IPS-NIHi11 (cell line): ENCODE results near the gene ROMO1.
"Not testable (repeated sequence)": the region's sequence is repeated elsewhere in the genome, so short reads cannot be mapped to it uniquely, and the experiment has no call there.

Source experiments
- DNase-seq: peaks from one replicate; pipeline ENCODE4 v3.0.0; 2012; ENCODE audit warnings: mixed read lengths, low spot score

Gene ROMO1

DNA sequence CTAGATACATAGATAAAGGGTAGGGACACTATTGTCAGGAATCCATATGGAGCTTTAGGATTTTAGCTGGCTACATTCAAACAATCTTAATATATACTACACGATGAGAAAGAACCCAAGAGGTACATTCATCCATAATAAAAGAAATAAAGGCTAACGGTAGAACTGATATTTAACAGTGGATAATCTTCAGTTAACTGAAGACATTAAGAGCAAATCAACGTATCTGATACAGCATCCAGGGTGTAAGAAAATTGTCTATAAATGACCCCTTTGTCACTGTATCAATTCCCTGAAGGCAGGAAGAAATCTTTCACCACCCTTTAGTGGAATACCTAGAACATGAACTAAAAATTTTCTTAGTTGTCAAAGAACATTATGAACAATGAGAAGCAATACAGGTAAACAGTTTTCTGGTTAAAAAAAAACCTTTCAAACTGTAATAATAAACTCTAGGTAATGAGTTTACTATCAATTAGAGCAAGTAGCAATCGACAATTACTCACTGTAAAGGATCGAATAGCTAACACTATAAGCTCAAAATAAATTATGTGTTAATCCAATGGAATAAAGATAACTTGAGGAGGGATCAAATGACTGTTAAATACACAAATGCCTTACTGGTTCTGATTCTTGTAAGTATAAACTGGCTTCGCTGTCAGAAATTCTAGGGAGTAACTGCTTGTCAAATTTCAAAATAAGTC is 11.8 kb downstream of the ROMO1 start:
- no peak for DNase-seq

DNA sequence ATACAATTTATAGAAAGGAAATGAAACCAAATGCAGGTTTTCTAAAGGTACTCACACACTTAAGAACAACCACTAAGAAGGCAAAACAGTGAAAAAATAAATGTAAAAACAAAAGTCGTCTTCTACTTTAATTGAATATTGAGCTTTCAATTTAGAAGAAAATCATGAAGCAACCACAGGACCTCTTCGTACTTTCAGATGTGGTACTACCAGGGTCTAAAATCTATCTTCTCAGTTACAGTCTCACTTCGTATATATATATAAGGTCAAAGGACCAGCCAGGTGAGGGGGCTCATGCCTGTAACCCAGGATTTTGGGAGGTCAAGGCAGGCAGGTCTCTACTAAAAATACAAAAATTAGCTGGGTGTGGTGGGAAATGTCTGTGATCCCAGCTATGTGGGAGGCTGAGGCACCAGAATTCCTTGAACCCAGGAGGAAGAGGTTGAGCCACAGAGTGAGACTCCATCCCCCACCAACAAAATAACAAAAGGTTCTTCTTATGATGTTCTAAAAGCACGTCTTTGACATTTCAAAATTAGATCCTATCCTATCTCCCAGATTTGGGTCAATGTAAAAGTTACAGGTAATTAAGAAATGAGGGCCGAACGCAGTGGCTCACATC is 12.5 kb downstream of the ROMO1 start:
- DNase-seq: no peak

DNA sequence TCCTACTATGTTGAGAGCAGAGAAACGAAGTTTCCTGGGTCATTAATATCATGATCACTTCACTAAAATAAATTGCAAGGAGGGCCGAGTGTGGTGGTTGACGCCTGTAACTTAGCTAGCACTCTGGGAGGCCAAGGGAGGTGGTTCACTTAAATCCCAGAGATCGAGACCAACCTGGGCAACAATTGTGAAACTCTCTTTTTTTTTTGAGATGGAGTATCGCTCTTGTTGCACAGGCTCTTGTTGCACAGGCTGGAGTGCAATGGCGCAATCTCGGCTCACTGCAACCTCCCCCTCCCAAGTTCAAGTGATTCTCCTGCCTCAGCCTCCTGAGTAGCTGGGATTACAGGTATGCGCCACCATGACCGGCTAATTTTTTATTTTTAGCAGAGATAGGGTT is 13.9 kb downstream of the ROMO1 start:
- DNase-seq: not testable (repeated sequence)

DNA sequence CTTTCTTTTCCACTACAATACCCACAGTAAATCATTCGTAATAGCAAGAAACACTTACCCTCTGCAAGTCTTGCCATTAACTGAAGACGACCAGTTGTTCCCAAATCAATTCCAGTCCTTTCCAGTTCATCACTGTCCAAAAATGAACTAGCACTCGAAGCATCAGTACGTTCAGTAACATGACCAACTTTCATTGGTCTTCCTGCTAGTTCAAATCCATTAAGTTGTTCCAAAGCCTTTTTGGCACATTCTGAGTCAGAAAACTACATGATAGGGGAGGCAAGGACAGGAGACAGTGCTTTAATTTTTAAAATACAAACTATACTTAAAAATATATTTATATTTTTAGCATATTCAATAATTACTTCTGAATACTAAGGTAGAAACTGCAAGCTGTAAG is 14.9 kb downstream of the ROMO1 start:
- no peak for DNase-seq

DNA sequence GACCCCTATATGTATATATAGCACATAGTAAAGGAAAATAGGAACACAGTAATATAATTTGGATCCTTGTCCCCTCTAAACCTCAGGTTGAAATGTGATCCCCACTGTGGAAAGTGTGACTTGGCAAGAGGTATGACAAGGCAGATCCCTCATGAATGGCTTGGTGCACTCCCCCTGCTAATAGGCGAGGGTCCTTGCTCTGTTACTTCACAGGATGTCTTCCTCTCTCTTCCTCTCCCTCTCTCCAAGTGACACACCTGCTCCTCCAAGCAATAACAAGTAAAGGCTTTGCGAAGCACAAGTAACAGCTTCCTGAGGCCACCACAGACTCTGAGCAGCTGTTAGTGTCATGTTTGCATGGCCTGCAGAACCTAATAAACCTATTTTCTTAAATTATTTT is 16.4 kb downstream of the ROMO1 start:
- no peak for DNase-seq

DNA sequence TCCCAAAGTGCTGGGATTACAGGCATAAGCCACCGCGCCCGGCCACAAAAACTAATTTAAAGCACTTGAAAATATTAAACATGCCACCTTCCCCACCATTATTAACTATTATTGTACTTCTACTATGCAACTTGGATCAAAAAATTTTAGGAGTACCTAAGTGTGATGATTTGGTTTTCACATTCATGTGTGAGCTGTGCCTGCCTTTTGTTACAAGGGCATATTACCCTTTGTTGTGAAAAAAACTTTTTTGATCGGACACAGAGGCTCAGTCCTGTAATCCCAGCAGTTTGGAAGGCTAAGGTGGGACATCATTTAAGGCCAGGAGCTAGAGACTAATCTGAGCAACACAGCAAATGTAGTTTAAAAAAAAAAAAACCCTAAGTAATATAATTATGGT is 17.1 kb downstream of the ROMO1 start:
- DNase-seq: no peak

DNA sequence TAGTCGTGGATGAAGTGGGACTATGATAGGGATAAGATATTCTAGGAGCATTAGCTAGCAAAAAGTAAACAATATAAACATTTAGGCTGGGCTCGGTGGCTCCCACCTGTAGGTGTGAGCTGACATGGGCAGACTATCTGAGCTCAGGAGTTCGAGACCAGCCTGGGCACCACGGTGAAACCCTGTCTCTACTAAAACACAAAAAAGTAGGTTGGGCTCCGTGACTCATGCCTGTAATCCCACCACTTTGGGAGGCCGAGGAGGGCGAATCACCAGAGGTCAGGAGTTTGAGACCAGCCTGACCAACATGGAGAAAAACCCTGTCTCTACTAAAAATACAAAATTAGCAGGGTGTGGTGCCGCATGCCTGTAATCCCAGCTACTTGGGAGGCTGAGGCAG is 19.1 kb downstream of the ROMO1 start:
- not testable (repeated sequence) for DNase-seq

DNA sequence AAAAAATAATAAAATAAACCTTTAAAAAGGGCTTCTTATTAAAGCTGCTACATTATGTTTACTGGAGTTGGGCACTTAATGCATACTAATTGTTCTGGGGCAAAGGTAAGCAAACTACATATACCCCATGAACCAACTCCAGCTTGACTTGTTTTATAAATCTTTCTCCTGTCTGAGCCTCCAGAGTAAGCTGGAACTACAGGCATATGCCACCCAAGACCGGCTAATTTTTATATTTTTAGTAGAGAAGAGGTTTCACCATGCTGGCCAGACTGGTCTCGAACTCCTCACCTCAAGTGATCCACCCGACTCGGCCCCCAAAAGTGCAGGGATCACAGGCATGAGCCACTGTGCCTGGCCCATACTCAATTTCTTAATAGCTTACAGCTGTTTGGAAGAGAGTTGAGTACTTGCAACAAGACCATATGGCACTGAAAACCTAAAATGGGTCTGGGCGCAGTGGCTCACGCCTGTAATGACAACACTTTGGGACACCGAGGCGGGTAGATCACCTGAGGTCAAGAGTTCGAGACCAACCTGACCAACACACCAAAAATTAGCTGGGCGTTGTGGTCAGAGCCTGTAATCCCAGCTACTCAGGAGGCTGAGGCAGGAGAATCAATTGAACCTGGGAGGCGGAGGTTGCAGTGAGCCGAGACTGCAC is 19.9 kb downstream of the ROMO1 start:
- no peak for DNase-seq

DNA sequence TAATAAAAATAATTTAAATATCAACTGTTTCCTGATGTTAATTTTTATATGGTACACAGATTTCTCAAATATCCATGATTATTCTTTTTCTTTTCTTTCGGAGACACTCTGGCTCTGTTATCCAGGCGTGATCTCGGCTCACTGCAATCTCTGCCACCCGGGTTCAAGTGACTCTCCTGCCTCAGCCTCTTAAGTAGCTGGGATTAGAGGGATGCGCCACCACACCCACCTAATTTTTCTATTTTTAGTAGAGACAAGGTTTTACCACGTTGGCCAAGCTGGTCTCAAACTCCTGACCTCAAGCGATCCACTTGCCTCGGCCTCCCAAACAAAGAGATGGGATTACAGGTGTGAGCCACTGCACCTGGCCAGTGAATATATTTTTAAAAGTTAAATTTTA is 20.5 kb downstream of the ROMO1 start:
- DNase-seq: no peak

DNA sequence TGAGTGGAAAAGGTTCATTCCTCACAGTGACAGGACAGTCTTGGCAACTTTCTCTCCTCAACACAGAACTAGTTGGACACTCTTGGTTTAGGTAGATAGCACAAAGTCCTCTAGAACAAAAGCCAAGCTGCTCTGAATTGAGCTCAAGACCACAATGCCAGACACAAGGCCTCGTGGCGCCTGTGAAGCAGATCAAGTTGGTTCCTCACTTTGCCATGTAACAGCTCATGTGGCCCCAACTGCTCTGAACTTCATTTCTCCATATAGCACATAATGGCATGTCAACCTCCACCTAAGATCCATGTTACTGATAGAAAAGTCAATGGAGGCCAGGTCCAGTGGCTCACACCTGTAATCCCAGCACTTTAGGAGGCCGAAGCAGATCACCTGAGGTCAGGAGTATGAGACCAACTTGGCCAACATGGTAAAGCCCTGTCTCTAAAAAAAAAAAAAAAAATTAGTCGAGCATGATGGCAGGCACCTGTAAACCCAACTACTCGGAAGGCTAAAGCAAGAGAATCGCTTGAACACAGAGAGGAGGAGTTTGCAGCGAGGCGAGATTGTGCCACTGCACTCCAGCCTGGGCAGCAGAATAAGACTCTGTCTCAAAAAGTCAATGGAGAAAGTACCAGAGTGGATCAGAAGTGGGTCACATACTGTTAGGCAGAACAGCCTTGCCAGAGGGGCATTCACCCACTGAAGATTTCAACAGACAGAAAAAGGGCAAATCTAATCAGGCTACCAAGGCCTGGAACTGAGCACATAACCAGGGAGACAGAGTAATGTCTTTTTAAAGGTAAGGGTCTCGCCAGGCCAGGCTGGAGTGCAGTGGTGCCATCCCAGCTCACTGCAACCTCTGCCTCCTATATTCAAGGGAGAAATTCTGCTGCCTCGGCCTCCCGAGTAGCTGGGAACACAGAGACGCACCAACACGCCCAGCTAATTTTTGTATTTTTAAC is 21.2 kb downstream of the ROMO1 start:
- DNase-seq: no peak

DNA sequence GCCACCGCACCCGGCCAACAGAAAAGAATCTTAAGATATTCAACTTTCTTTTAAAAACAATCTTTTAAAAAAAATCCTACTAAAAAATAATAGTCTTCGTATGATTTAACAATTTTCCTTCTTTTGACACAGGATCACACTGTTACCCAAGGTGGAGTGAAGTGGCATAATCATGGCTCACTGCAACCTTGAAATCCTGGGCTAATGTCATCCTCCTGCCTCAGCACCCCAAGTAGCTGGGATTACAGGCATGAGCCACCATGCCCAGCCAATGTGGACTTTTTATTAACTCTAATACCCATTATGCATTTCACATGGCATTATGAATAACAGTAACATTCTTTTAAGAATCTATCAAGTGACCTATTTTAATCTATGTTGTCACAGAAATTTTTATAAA is 22.0 kb downstream of the ROMO1 start:
- DNase-seq: no peak

DNA sequence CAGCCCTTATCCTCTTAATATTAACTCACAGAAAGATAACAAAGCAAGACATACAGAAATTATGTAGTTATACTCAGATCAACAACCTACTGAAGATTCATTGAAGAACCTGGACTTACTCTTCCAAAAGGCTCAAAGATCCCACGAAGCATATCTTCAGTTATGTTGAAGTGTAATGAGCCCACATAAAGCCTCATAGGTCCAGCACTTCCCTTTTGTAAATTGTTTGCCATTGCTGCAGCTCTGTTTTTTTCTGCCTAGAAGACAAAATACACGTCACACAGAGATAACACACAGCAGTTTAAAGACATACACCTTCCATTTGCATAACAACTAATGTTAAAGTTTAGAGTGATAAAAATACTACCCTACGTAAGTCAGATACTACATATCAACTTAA is 22.4 kb downstream of the ROMO1 start:
- no peak for DNase-seq

DNA sequence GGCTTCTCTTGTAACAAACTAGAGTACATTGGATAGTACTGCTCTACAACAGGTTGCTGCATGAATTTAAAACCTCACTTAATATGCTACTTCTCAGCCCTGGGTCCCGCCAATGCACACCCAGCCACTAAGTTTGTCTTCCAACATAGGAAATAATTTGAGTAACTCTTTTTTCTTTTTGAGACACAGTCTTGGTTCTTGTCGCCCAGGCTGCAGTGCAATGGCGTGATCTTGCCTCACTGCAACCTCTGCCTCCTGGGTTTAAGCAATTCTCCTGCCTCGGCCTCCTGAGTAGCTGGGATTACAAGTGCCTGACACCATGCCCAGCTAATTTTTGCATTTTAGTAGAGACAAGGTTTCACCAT is 24.1 kb downstream of the ROMO1 start:
- not testable (repeated sequence) for DNase-seq

DNA sequence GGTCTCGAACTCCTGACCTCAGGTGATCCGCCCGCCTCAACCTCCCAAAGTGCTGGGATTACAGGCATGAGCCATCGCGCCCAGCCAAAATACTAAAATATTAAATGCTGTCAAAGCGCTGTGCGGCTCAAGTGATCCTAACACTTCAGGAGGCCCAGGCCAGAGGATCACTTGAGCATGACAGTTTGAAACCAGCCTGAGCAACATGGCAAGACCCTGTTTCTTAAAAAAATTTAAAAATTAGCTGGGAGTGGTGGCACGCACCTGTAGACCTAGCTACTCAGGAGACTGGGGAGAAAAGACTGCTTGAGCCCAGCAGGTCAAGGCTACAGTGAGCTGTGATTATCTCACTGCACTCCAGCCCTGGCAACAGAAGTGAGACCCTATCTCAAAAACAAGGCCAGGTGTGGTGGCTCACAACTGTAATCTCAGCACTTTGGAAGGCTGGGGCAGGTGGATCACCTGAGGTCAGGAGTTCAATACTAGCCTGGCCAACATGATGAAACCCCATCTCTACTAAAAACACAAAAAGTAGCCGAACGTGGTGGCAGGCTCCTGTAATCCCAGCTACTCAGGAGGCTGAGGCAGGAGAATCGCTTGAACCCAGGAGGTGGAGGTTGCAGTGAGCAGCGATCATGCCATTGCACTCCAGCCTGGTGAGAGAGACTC is 24.6 kb downstream of the ROMO1 start:
- not testable (repeated sequence) for DNase-seq

DNA sequence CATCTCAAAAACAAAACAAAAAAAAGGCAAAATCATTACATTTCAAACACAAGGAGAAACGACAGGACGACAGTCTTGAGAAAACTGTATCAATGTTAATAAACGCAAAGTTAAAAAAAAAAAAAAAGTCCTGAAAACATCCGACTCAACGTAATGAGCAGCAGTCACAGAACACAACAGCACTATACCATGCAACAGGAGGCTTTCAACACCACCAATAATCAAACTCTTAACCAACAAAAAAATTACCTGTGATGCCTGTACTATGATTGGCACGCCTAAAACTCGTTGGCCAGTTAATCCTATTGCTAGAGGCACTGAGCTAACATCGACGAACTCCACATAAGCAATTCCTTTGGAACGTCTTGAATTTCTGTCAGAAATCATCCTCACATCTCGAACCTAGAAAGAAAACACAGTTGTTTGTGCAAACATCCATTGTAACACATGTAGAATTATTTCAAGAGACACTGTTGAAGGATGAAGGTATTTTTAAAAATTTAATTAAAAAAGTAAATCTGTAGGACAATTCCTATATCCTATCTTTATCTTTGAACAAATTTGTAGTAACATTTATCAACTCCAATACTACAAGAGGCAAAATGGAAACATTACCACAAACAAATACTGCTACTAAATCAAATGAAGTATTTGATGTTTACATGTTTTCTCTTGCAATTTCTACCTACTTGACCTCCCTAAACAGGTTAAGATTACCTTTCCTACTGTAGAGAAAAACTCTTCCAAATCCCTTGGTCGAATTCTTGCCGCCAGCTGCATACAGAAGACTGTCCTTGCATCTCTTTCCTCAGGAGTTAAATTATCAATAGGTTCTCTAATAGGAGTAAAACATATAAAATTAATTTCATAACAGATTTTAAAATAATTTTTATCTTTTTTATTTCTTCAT is 25.4 kb downstream of the ROMO1 start:
- no peak for DNase-seq

DNA sequence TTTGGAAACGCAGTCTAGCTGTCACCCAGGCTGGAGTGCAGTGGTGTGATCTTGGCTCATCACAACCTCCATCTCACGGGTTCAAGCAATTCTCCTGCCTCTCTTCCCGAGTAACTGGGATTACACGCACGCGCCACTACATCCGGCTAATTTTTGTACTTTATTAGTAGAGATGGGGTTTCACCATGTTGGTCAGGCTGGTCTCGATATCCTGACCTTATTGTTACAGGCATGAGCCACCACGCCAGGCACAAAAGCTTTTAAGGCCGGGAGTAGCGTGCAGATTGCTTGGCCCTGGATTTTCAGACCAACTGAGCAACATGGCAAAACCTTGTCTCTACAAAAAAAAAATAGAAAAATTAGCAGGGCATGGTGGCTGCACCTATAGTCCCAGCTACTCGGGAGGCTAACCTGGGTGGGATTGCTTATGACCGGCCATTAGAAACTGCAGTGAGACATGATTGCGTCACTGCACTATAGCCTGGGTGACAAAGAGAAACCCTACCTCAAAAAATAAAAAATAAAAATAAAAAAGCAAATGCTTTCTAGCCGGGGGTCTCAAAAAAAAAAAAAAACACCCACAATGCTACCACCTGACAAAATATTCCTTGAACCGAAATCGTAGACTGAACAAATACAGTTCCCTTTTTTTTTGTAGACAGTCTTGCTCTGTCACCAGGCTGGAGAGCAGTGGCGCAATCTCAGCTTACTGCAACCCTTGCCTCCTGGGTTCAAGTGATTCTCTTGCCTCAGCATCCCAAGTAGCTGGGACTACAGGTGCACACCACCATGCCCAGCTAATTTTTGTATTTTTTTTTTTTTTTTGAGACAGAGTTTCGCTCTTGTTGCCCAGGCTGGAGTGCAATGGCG is 27.9 kb downstream of the ROMO1 start:
- no peak for DNase-seq

DNA sequence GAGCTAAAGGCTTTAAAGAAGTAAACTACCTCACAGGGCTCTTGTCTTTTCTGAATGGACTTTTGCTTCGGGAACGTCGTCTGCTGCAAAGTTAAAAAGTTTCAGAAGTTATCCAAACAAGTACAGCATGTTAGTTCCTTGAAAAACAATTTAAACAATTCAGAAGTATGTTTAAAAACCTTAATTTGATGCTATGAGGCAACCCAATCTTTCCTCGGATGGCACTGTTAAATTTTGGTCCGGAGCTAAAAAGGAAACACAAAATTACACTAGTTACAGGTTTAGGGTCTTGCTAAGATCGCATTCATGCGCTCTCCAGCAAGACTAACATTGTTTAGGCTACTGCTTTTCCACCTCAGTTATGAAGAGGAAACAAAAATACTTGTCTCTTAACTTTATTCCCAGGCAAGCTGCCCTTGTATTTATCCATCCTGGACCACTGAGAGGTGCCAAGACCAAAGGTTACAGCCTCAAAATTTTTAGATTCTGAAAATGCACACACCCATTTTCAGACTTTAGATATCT is 30.1 kb downstream of the ROMO1 start:
- DNase-seq: no peak

DNA sequence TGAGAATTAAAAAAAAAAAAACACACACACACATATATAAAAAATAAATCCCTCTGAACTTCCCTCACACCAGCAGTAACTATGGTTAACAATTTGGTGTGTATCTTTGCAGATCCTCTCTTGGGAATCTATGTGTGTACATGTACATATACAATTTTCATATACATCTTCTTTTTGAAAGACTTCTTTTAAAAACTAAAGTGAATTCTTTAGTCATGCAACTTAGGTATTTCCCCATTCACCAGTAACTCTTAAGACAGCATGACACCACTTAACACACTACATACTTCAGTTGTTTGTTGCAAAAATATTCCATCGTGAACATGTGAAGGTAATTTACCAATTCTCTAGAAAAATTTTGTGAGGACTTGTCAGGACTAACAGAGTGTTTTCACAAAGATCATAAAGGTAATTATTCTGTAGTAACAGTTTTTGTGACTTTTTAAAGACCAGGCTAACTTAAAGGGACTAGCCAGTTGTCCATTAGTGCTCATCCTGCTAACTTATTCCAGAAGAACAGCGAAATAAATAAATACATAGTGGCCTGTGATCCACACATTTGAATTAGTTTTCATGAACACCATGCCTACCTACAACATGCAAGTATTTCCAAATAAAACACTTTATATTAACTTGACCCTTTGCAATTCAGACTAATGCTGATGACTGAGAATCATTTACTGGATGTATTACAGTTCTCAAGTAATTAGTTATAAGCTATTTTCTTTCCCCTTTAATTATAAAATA is 30.8 kb downstream of the ROMO1 start:
- no peak for DNase-seq
